GM04504 (cell line): ENCODE data around the gene BANF2.
A peak's percentile ranks its signal among the peaks of the same experiment; 100 is the strongest.

Source experiments
- DNase-seq: peaks from one replicate; pipeline ENCODE4 v3.0.0-alpha.2; 2012; ENCODE audit warnings: low read depth

BANF2 gene

DNA sequence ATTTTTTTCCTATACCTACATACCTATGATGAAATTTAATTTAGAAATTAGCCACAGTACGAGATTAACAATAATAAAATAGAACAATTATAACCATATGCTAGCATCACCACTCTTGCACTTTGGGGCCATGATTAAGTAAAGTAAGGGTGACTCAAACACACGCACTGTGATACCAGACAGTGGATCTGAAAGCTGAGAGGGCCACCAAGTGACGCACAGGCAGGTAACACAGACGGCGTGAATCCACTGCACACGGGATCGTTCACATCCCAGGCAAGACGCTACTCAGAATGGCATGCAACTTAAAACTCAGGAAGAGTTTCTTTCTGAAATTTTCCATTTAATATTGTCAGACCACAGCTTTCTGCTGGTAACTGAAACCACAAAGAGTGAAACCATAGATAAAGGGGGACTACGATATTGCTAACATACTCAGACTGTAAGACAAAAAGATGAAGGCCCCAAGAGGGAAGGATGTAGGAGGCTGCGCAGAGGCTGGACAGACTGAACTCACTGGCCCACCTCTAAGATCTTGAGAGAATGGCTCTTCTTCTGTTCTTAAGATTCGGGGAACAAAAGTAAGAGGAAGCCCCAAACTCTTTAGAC, 35.6 kb upstream of the BANF2 start:
- no peak for DNase-seq

DNA sequence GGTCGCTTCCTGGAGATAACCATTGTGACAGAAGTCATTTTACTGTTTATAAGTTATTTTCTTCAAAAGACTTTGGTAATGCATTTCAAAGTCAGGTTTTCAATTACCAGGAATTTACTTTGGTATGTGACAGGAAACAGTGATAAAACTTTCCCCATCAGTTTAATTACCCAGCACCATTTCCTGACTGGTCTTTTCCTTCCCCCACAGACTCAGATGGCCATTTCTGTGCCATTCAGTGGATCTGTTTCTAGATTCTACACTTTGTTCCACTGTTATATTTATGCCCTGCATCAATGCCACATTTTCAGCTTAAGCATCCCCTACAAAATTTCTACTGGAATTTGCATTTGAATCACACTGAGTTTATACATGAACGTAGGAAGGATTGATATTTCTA, 34.0 kb upstream of the BANF2 start:
- DNase-seq, result no peak

DNA sequence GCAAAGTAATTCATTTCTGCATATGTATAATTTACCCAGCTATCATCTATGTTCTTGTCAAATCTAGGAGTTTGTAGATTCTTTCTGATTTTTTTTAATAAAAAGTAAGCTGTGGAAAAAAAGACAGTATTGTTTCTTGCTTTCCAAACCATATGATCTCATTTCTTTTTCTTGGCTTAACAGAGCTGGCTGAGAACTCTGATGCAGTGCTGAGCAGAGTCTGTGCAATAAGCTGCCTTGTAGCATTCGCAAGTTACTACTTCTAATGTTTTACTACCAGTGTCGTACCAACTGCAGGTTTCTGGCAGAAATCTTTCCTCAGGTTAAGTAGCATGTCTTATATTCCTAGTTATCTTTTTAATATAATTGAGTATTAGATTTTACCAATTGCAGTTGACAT, 33.3 kb upstream of the BANF2 start:
- no peak for DNase-seq

DNA sequence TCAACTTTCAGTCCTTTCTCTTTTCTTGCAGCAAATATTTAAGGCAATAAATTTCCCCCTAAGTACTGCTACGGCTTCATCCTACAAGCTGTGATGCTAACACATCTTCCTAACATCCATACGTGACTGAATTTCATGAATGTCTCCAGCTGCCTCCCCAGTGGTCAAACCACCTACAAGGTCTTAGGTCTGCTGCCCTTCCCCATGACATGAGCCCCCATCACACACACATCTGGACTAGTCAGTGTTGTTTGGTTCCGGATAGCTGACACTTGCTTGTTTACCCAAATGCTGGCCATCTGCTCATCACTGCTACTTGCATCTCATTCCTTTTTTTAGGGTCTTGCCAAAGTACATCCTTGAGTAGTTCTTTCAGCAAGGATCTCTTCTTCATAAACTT, 32.3 kb upstream of the BANF2 start:
- DNase-seq, result no peak

DNA sequence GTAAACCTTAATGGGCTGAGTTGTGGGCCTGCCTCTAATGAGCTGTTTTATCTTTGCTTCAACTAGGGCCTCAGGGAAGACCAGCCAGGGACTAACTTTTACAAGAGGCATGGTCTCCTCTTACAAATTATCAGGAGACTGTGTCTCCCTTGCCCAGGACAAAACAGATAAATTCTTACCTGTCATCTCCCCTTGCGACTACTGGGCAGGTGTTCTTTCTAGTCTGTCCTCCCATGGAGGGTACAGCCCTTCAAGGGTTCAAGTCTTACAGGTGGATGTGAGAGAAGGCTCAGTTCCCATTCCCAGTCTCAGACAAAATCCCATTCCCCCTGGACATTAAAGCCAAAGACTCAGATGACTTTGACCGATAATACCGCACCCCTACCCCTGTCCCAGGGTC, 31.3 kb upstream of the BANF2 start:
- no peak for DNase-seq

DNA sequence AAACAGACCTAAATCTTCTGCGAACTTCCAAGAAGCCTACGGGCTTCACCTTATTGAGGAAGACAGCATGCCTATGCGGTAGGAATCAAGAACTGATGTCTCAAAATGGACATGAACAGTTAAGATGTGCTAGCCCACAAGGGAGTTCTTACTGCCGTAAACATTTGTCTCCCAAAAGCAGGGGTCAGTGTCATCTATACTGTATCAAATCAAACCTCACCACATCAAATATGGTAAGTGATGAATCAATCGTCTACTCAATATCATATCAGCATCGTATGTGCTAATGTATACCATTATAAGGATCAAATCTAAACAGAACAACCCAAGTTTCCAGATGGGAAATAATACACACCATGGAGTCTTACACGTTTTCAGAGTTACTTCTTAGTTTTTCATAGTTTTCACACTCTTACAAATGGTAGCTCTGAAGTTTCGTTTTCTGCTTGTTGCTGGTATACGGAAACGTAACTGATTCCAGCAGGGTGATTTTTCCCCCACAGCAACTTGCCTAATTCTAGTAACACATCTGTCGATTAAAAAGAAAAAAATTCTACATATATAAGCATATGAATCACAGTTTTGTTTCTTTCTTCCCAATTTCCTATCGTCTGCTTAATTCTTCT, 30.3 kb upstream of the BANF2 start:
- no peak for DNase-seq

DNA sequence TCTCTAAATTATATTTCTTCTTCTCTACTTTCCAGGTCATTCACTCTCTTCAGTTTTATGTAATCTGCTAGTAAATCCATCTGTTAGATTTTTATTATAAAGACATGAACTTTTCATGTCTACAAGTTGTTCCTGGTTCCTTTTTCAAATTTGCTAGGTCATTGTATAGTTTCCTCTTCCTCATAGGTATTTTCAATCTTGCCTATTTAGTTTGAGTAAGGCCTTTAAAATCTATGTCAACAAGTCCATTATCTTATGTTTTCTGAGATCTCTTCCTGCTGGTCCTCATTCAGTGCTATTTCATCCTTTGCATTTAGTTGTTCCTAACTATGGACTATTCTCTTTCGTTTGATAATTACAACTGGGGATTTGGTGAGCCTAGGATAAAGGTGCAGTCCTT, 28.8 kb upstream of the BANF2 start:
- DNase-seq, result no peak

DNA sequence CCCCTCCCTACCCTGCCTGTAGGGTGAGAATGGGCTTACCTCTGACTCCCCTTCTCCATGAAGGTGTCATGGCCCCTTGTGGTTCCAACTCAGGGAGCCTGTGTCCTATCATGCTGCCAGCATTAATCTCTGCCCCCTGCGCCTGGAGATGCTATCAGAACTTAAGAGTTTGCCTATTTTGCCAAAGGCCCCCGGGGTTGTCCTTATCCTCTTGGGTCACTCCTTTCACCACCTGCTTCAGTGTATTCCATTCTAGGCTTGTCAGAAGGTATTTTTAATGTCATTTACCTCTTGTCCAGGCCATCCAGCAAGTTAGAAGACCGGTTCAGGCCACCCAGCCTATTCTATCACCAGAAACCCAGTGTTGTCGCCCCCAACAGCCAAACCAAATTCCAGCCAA, 28.2 kb upstream of the BANF2 start:
- DNase-seq, result no peak

DNA sequence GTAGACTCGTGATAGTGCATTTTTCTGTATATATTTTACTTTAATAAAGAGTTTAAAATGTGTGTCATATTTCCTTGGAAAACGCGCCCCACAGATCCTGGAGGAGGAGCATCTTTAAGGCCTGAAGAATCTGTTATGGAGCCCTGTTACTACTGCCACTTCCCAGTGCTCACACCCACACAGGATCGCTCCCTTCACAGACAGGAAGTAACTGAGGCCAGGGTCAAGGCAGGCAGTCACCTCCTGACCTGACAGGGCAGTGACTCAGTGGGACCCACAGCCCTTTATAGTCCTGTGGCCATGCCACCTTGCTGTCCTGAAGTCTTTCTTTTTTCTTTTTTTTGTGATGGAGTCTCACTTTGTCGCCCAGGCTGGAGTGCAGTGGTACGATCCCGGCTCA, 26.7 kb upstream of the BANF2 start:
- DNase-seq, result no peak

DNA sequence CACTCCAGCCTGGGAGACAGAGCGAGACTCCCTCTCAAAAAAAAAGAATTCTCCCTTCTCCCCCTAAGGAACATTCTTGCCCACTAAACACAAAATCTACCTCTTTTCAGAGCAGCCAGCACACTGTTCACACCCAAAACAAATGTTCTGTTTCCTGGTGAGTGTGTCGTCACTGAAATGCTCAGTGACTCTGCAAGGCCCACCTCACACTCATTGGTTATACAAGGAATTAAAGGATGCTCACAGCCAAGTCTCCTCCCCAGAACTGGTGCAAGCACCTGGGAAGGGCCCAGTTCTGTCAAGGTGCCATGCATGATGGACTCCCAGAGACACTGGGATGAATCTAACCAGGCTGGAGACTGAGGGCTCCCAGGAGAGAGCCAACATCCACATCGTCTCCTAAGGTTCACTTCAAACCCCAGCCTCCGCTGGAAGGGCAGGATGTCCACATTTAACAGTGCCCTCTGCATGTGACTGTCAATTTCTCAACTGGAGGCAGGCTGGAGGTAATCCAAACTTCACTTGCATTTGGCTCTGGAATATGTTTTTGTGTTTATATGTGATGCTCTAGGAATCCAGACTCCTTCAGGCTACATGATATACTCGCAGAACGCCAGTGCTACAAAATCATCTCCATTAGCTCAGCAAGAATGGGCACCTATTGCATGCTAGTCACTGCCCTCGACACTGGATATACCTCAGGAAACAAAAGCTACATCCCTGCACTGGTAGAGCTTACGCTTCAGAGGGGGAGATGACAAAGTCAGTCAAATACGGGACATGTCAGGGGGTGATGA, 24.8 kb upstream of the BANF2 start:
- DNase-seq, result no peak

DNA sequence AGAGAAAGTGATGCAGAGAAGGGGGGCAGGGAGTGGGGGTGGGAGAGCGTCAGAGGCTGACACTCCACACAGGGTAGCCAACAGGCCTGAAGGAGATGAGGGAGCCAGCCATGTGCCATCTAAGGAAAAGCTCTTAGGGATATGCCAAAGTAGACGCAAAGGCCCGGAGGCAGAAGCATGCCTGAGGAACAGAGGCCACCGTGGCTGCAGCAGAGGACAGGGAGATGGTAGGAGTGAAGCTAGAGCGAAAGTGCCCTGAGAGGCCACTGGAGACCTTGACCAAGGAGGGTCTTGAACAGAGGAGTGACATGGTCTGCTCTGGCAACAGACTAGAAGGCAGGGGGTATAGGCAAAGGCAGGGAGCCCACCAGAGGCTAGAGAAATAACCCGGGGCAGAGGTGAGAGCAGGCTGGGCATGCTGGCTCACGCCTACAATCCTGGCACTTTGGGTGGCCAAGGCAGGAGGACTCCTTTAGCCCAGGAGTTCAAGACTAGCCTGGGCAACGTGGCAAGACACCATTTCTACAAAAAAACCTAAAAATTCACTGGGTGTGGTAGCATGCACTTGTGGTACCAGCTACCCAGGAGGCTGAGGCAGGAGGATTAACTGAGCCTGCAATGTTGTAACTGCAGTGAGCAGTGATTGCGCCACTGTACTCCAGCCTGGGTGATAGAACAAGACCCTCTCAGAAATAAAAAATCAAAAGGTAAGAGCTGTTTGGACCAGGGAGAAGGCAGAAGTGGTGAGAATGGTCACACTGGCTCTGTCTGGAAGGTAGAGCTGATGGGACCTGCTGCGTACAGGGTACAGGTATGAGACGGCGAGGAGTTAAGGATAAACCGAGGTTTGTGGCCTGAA, 24.0 kb upstream of the BANF2 start:
- no peak for DNase-seq

DNA sequence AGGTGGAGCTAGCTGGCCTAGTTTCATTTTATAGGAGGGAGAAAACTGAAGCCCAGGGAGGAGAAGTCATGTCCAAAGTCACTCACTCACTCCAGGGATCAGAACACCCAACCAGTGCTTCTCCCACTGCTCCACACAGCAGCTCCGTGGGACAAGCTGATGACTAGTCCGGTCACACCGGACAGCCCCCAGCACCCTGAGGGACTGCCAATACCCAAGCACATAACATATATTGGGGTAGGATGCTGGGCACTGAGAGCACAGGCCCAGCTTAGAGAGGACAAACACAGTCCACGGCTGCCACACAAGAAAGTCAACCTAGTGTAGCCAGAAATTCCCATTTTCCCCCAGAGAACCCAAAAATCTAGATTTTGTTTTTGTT, 23.4 kb upstream of the BANF2 start:
- no peak for DNase-seq

DNA sequence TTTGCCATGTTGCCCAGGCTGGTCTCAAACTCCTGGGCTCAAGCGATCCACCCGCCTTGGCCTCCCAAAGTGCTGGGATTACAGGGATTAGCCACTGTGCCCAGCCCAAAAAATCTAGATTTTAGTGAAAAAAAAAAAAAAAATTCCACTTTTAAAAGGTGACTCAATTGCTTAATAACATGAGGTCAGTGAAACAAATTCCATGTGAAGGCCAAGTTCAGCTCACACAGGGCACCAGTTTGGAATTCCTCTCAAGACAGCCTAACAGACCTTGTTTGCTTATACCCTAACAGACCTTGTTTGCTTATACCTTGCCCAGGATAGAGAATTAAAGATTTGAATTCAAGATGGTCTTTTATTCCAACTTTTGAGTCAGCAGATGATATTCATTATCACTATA, 22.8 kb upstream of the BANF2 start:
- DNase-seq, result no peak

DNA sequence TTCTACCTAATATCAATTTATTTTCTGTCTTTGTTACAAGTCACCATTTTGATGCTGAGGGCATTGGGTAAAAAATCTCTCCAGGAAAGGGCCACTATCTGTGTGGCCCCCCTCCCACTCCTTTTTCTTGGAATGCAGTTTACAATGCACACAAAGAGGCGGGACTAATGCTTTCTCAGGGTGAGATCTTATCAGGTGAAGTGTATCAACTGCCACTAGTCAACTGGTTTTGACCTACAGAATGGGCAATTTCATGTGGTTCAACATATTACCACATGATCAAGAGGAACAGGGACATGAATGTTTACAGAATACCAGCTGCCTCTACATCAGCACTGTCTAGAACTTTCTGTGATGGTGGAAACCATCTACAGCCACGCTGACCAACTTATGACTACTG, 21.5 kb upstream of the BANF2 start:
- DNase-seq, result no peak

DNA sequence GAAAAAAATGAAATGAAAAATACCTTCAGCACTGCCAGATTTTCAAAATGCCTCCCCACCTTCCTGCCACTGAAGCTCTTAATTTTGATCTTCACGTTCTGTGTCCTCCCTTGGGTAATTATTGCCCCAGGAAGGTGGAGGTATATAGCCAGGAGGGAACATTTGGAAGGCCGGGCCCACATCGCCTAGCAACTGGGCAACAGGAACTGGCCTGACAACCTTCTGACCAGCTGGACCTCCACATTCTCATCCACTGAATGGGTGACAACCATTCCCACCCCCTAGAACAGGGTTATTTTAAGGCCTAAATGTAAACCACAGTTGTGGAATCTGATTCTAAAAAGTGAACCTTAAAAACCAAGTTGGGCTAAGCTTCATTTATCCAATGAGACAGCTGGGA, 20.9 kb upstream of the BANF2 start:
- DNase-seq, result no peak

DNA sequence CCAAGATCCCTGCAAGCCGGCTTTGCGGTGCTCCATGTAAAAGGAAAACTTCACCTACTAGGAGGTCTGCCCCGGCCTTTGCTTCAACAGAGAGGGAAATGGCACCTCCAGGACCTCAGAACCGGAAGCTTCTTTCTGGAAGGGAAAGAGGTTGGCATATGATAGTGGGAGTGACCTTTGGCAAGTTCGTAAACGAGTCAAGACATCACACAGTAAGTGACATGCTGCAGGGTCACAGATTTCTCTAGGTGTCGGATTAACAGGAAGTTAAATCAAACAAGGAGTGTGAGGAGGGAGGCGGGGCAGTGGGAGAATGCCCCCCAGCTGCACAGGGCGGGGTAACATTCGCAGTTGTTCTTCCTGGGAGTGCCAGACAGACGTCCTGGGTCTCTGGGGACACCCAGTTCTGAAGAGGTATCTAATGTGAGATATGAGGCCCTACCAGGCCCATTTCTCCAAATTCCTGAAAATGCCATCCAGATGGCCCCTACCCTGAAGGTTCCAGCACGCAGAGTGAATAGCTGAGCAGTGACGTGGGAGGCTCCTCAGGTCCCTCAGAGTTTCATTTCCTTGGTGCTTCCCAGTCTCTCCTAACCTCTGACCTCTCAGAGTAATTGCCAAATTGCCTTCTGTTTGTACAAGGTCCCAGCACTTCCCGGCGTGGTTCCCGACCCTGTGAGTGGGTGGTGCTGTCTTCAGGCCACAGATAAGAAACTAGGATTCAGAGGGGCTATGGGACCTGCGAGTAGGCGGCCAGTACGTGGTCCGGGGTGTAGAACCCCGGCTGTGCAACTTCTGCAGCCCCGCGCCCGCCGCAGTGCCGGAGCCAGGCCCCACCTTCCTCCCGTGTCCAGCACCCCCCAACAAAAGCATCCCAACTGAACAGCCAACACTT, 19.6 kb upstream of the BANF2 start:
- DNase-seq, result peak; percentile 35

DNA sequence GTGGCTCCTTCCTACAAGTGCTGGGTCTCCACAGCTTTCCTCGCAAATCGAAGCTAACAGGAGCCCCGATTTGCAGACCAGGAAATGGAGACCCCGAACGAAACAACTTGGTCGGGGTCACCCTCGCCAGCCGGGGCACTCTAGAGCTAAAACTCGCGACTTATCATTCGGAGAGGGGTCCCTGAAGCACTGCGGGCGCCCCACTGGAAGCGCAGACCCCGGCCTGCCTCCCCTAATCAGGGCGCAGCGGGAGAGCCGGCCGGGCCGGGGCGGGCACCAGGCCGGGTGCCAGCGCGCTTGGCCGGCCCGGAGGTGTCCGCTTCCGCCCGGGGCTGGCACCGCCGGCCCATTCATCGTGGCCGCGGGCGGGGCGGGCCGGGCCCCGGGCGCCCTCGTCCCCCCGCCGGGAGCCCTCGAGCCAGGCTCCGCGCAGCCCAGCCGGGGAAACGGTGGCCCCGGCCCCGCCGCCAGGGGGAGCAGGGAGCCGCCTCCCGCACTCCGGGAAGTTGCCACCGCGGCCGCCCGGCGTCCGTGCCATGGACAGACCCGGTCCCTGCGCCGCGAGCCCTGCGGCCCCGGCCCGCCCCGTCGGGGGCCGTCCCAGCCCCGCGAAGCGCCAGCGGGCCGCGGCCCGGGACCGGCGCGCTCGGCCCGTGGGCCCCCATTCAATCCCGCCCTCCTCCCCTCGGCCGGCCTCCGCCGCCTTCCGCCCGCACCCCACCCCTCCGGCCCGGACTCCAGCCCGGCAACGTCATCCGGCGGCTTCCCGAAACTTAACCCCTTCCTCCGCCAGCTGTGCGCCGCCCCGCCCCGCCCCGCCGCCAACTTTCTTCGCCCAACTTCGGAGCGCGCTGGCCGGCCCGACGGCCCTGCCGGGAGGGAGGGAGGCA, 18.7 kb upstream of the BANF2 start:
- peak; percentile 39 for DNase-seq

DNA sequence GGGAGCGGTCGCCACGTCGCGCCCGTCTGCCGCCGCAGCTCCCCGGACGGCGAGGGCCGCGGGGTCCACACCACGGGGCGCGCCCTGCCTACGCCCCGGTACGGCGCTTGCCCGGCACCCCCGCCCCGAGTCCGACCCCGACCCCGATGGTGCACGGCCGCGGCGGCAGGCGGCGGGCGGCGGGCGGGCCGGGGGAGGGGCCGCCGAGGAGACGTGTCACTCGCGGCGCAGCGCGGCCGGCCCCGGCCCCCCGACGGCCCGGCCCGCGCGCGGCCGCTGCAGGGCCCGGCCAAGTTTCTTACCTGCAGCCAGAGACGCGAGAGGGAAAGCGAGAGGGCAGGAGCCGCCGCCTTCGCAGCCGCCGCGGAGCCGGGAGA, 18.1 kb upstream of the BANF2 start:
- no peak for DNase-seq

DNA sequence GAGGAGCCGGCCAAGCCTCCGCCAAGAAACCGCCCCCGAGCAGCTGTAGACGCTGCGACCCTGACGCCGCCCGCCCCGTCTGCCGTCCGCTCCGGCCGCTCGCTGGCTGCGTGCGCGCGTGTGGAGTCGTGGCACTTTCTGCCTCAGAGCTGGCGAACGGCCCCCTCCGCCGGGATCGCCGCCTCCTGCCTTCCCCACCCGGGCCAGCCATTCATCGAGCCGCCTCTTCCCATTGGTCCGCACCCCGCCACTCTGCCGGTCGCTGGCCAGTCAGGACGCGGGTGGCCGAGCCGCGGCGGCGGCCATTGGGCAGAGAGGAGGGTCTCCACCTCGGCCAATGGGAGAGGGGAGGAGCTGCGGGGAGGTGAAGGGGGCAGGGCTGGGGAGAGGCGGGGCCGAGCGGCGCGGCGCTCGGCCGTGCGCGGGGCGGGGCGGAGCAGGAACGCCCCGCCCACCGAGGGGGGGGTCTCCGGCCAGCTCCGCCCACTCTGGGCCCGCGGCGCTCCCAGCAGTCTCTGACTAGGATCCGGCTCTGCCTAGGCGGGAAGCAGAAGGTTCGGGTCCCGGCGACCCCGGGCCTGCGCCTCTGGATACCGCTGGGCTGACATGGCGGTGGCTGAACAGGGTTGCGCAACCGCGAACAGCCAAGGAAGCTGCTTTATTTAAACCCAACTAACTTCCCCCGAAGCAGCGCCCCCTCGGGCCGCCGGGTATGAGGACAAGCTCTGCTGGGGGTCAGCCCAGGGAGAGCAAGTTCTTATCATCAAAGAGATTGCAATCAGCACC, 17.5 kb upstream of the BANF2 start, which contains the start of gene RRBP1:
Gene RRBP1 (minus strand): TSS at position 140 of the 786 bp plus-strand sequence. CDS start 21,735 bp downstream, outside the sequence.
- peak; percentile 96 for DNase-seq

DNA sequence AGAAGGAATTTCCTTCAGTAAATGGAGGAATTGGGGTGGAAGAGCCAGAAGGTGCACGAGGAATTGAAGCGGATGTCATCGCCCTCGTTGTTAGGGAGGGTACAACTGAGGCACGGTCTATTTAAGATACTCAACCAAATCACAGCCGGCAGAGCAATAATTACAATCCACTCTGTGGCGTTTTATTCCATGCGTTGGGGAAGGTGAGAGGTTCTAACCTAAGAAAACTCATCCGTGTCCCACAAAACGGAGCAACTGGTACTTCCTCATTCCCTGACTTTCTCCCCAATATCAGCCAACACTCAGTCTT, 16.9 kb upstream of the BANF2 start:
- DNase-seq, result no peak
